ENCODE results near the gene FAM210B.

GRCh38 chr20:56348305-56348693 lies 10.5 kb upstream of the FAM210B start:
- TF ChIP-seq CTCF (IDR thresholded peaks at IDR 0.05) (no peak), POLR2A (IDR thresholded peaks at IDR 0.05) (no peak), POLR2AphosphoS5 (IDR thresholded peaks at IDR 0.05) (no peak)
